Measurements from ENCODE around the gene MAP10.

DNA sequence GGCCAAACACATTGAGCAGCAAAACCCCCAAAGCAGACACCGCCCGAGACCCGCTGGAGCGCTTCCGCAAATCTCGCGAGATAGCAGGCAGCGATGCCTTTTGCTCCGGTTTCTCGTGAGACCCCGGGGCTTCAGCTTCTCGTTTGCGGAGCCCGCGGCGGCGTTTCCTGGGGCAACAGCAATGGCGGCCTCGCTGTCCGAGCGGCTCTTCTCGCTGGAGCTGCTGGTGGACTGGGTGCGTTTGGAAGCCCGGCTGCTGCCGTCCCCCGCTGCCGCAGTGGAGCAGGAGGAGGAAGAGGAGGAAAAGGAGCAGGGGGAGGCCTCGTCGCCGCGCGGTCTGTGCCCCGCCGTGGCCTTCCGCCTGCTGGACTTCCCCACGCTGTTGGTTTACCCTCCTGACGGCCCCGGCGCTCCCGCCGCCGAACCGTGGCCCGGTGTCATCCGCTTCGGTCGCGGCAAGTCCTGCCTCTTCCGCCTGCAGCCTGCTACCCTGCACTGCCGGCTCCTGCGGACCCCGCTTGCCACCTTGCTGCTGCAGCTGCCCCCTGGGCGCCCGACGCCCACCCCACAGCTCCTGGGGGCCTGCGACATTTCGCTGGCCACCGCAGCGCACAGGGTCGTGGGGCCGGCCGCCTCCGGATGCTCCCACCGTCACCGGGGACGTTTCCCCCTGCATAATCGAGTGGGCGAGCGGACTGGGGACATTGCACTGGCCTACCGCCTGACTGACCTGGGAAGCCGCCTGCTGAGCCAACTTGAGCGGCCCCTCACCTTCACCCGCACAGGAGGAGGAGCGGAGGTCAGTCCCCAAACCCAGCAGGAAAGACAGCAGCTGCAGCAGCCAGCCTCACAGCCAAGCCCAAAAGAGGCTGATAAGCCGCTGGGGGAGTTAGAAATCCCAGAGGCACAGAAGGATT, at the start of gene MAP10:
- TF ChIP-seq, protein P1, sequence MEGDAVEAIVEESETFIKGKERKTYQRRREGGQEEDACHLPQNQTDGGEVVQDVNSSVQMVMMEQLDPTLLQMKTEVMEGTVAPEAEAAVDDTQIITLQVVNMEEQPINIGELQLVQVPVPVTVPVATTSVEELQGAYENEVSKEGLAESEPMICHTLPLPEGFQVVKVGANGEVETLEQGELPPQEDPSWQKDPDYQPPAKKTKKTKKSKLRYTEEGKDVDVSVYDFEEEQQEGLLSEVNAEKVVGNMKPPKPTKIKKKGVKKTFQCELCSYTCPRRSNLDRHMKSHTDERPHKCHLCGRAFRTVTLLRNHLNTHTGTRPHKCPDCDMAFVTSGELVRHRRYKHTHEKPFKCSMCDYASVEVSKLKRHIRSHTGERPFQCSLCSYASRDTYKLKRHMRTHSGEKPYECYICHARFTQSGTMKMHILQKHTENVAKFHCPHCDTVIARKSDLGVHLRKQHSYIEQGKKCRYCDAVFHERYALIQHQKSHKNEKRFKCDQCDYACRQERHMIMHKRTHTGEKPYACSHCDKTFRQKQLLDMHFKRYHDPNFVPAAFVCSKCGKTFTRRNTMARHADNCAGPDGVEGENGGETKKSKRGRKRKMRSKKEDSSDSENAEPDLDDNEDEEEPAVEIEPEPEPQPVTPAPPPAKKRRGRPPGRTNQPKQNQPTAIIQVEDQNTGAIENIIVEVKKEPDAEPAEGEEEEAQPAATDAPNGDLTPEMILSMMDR (IDR thresholded peaks at IDR 0.05): no peak
- no peak for TF ChIP-seq POLR2A (IDR thresholded peaks at IDR 0.05)

All from testis (tissue), 2 donors.